Thoracic aorta (tissue), 2 donors: ENCODE results near the gene ARF6. TPM values are rescaled to one million over a fixed set of nuclear protein-coding genes. Genes with fewer than 3 reads are reported as not detected.
A peak's percentile ranks its signal among the peaks of the same experiment; 100 is the strongest.

ENCODE experiments used
- ATAC-seq: fragments of 150-250 bp; one replicate; pipeline ENCODE4 v1.8.0; 2017; ENCODE audit warnings: low read depth; ENCODE audit not compliant: insufficient number of reproducible peaks, low FRiP score
- DNase-seq: peaks from one replicate; pipeline ENCODE4 v3.0.0-alpha.2; 2020; ENCODE audit warnings: low spot score
- H3K27ac ChIP-seq, 2 donors: fragments of 200-600 bp; sonication (generic); 1 replicate in 1 of 2; 2 replicates in 1 of 2; pipeline ENCODE4 v1.5.1; 2016; ENCODE audit warnings: mild to moderate bottlenecking in 2 of 2, moderate library complexity in 2 of 2
- H3K27me3 ChIP-seq: fragments of 200-600 bp; sonication (generic); replicated peaks from 2 replicates; pipeline ENCODE4 v1.6.0; 2016; ENCODE audit warnings: mild to moderate bottlenecking; ENCODE audit not compliant: insufficient read depth
- H3K36me3 ChIP-seq: fragments of 200-600 bp; sonication (generic); one replicate; pipeline ENCODE4 v1.5.1; 2016
- H3K4me1 ChIP-seq, 2 donors: fragments of 200-600 bp; sonication (generic); 1 replicate in 1 of 2; 2 replicates in 1 of 2; pipeline versions ENCODE4 v1.5.1 to v1.6.0; 2016; ENCODE audit warnings: low read depth in 2 of 2, mild to moderate bottlenecking in 1 of 2; ENCODE audit not compliant: control insufficient read depth in 1 of 2
- H3K4me3 ChIP-seq: fragments of 200-600 bp; sonication (generic); 2 replicates; pipeline ENCODE4 v1.5.1; 2016; ENCODE audit warnings: mild to moderate bottlenecking
- H3K9me3 ChIP-seq: fragments of 200-600 bp; sonication (generic); 2 replicates; pipeline ENCODE4 v1.5.1; 2016
- total RNA-seq, 2 donors: library from RNA; depleted of rRNA; stranded (reverse); fragments of >200 nt; gene quantifications; one replicate each; pipeline versions ENCODE4 v1.1.0 to v1.2.3, GENCODE V29; 2016
- TF ChIP-seq, protein P1 (sequence below): fragments of 200-600 bp; sonication (generic); IDR thresholded peaks from one replicate; pipeline ENCODE4 v1.5.1; 2019; ENCODE audit warnings: antibody characterized with exemption

ARF6 gene
- 10 to 100 TPM; 33.7 to 67.2 TPM for total RNA-seq

DNA sequence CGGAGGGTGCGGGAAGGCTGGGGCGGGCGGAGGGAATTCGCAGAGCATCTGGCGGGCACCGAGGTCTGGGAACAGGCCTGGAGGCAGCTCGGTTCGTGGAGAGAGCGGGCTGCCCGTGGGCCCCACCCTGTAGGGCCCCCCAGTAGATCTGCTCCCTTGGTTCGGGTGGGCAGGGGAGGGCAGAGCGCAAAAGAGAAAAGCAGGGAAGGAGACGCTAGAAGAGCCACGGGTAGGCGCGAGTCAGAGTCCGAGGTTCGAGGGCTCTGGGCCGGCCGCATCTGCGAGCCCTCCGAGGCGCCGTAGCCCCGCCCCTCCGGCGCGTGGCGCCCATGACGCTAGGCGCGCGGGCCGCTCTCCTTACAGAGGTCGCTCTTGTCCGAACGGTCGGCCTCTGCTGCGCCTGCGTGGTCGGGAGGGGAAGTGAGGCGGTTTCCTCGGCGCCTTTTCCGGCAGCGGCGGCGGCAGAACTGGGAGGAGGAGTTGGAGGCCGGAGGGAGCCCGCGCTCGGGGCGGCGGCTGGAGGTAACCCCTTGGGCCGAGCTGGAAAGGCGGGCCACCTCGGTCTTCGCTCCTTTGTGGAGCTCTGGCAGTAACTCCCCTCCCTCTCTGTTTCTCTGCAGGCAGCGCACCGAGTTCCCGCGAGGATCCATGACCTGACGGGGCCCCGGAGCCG, at the start of gene ARF6:
TSS of gene ARF6 (plus strand) at position 447 of the 673 bp plus-strand sequence. CDS start 655 bp downstream, outside the sequence.
- TF ChIP-seq, protein P1, sequence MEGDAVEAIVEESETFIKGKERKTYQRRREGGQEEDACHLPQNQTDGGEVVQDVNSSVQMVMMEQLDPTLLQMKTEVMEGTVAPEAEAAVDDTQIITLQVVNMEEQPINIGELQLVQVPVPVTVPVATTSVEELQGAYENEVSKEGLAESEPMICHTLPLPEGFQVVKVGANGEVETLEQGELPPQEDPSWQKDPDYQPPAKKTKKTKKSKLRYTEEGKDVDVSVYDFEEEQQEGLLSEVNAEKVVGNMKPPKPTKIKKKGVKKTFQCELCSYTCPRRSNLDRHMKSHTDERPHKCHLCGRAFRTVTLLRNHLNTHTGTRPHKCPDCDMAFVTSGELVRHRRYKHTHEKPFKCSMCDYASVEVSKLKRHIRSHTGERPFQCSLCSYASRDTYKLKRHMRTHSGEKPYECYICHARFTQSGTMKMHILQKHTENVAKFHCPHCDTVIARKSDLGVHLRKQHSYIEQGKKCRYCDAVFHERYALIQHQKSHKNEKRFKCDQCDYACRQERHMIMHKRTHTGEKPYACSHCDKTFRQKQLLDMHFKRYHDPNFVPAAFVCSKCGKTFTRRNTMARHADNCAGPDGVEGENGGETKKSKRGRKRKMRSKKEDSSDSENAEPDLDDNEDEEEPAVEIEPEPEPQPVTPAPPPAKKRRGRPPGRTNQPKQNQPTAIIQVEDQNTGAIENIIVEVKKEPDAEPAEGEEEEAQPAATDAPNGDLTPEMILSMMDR, result no peak
- ATAC-seq, result peak; percentile 87
- H3K4me1 ChIP-seq, result peaks cover 34 to 45% of the 10 kb centered on the region in 2 donors
- H3K27ac ChIP-seq, result peak within 1 kb of the TSS; percentile 99 to 100
- no peaks in the 10 kb centered on the region for H3K27me3 ChIP-seq
- no peaks in the 10 kb centered on the region for H3K36me3 ChIP-seq
- H3K9me3 ChIP-seq, result no peaks in the 10 kb centered on the region
- DNase-seq, result peak; percentile 90
- H3K4me3 ChIP-seq, result peak within 1 kb of the TSS; percentile 86

- peaks cover 15% of the 10 kb centered on the region for H3K36me3 ChIP-seq
- ATAC-seq (no peak), DNase-seq (no peak)
- TF ChIP-seq, protein P1, result no peak
- peaks cover 9 to 13% of the 10 kb centered on the region in 2 donors for H3K4me1 ChIP-seq
- H3K4me3 ChIP-seq, result no peak overlapping the region
- no peak overlapping the region for H3K27ac ChIP-seq
- no peaks in the 10 kb centered on the region for H3K9me3 ChIP-seq
- no peaks in the 10 kb centered on the region for H3K27me3 ChIP-seq
Measured at GRCh38 chr14:49849213-49849847, 43.6 kb upstream of the ARF6 start.

- Histone ChIP-seq H3K27me3 (no peaks in the 10 kb centered on the region), H3K36me3 (peaks cover 8% of the 10 kb centered on the region), H3K27ac (peak overlapping the region; percentile 83 to 84), H3K4me3 (peak overlapping the region; percentile 79), H3K4me1 (peaks cover 9 to 13% of the 10 kb centered on the region in 2 donors), H3K9me3 (no peaks in the 10 kb centered on the region)
- DNase-seq (no peak), ATAC-seq (no peak)
- TF ChIP-seq, protein P1, result no peak
Measured at GRCh38 chr14:49851813-49852212, 41.1 kb upstream of the ARF6 start.

- TF ChIP-seq, protein P1, result peak; percentile 76
- Histone ChIP-seq H3K4me3 (peak within 1 kb of the TSS; percentile 79), H3K36me3 (peaks cover 8% of the 10 kb centered on the region), H3K27ac (peak within 1 kb of the TSS; percentile 83 to 84), H3K9me3 (no peaks in the 10 kb centered on the region), H3K27me3 (no peaks in the 10 kb centered on the region), H3K4me1 (peaks cover 9 to 13% of the 10 kb centered on the region in 2 donors)
- ATAC-seq (peak; percentile 95), DNase-seq (peak; percentile 70)
Measured at GRCh38 chr14:49852301-49853157, 40.4 kb upstream of the ARF6 start, which contains the start of gene NEMF. Gene NEMF (minus strand): TSS chr14:49852788. CDS start chr14:49852753, 35 bp downstream.

- ATAC-seq, result no peak
- Histone ChIP-seq H3K9me3 (no peaks in the 10 kb centered on the region), H3K27ac (peak overlapping the region; percentile 83 to 84)
Measured at GRCh38 chr14:49853158-49853477, 39.8 kb upstream of the ARF6 start.

More at GRCh38 chr14:49853158-49853477, 39.8 kb upstream of the ARF6 start:
- Histone ChIP-seq H3K36me3 (peaks cover 8% of the 10 kb centered on the region), H3K4me3 (peak overlapping the region; percentile 79), H3K4me1 (peaks cover 9 to 13% of the 10 kb centered on the region in 2 donors), H3K27me3 (no peaks in the 10 kb centered on the region)
- DNase-seq, result no peak
- TF ChIP-seq, protein P1, result no peak
